Stomach smooth muscle (tissue), 2 donors: Measurements from ENCODE around the gene CPSF2.
A peak's percentile ranks its signal among the peaks of the same experiment; 100 is the strongest.

Experiments used
- H3K27ac ChIP-seq: one replicate; pipeline ENCODE4 v1.7.0; 2013; ENCODE audit warnings: mild to moderate bottlenecking, low read length, inconsistent platforms
- H3K27me3 ChIP-seq, 2 donors: one replicate each; pipeline ENCODE4 v1.7.0; 2013; ENCODE audit warnings: low read length in 2 of 2; ENCODE audit not compliant: insufficient read depth in 2 of 2, control insufficient read depth in 1 of 2
- H3K36me3 ChIP-seq, 2 donors: one replicate each; pipeline ENCODE4 v1.7.0; 2013; ENCODE audit warnings: low read length in 2 of 2; ENCODE audit not compliant: control insufficient read depth in 2 of 2, insufficient read depth in 2 of 2
- H3K4me1 ChIP-seq: one replicate; pipeline ENCODE4 v1.7.0; 2013; ENCODE audit warnings: low read length; ENCODE audit not compliant: control insufficient read depth, insufficient read depth
- H3K4me3 ChIP-seq, 2 donors: one replicate each; pipeline ENCODE4 v1.7.0; 2013; ENCODE audit warnings: low read length in 2 of 2
- H3K9ac ChIP-seq, 2 donors: one replicate each; pipeline ENCODE4 v1.7.0; 2013; ENCODE audit warnings: low read length in 2 of 2, mild to moderate bottlenecking in 1 of 2
- H3K9me3 ChIP-seq, 2 donors: one replicate each; pipeline ENCODE4 v1.7.0; 2013; ENCODE audit warnings: low read length in 2 of 2; ENCODE audit not compliant: control insufficient read depth in 2 of 2
- donor health status: healthy.
- donor health status: Pancreatic carcinoma.

CPSF2 gene

DNA sequence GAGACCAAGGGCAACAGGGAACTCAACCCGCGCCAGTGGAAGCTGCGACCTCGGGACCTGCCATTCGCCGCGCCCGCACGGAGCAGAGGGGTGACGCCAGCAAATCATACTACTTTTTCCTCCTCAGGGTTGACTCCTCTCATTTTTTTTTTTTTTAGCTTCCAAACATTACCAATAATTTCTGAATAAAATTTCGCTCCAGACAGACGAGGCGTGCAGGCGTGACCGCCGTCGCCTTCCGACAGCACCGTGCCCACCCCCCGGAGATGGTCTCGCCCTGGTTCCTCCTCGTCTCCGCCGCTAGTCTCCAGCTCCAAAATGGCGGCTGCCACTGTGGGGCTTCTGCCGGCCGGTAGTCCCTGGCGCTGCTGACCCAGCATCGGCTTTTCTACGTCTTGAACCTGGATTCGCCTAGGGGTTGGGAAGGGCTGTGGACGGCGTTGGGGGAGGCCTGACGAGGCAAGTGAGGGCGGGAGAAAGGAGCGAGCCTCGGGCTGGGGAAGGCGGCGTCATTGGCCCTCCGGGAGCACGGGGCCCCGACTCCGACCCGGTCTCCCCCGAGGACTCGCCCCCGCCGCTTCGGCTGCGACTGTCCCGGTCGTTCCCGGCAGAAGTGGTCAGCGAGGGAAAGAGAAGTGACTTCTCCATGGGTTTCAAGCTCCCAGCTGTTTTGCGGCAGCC, at the start of gene CPSF2, which contains the start of gene NDUFB1:
Gene CPSF2 (plus strand): TSS at position 300 of the 681 bp plus-strand sequence. CDS start 9,016 bp downstream, outside the sequence.
Gene NDUFB1 (minus strand): TSS at position 37 of the 681 bp plus-strand sequence. CDS start 4,069 bp downstream, outside the sequence.
- Histone ChIP-seq H3K36me3 (peaks cover 1 to 10% of the 10 kb centered on the region in 2 donors), H3K4me3 (peak within 1 kb of the TSS; percentile 87 to 96), H3K27me3 (no peaks in the 10 kb centered on the region), H3K27ac (peak within 1 kb of the TSS; percentile 93), H3K9ac (peak within 1 kb of the TSS; percentile 98), H3K4me1 (peaks cover 18% of the 10 kb centered on the region), H3K9me3 (no peaks in the 10 kb centered on the region)

DNA sequence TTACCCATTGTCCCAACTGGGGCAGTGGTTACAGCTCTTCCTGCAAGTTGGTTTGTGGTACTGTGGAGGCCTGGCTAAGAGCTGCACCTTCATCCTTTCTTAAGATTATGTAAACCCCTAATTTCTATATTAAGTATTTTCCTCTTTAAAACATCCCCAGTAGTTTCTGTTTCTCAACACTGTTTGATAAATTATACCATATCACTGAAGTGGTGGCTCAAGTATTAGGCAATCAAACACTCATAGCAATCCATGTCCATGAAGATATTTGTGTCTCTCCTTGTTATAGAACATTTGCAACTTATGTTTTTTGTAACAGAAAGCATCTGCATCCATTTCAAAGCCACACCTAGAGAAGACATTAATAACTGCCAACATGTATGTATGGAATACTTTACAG, 47.2 kb upstream of the CPSF2 start:
- H3K4me1 ChIP-seq, result no peaks in the 10 kb centered on the region
- H3K36me3 ChIP-seq, result peaks cover 19 to 23% of the 10 kb centered on the region in 2 donors
- H3K9ac ChIP-seq, result no peak overlapping the region

DNA sequence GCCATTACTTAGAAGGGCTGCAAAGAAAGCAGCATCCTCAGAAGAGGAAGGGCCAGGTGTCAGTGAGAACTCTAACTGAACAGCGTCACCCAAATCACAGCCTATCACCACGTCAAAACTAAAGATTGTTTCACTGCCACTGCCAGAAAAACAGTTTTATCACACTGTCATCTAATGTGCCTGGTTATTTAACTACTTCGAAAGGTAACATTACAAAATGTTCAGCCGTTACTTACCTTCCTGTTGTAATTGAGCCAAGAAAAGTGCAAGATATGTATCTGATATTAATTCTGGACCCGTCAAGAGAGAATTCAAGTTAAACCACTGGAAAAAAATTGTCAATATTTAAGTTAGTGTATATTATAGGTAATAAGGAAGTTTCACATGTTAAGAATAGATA, 33.3 kb upstream of the CPSF2 start:
- Histone ChIP-seq H3K27me3 (no peaks in the 10 kb centered on the region), H3K27ac (no peak overlapping the region), H3K36me3 (peaks cover 20 to 30% of the 10 kb centered on the region in 2 donors), H3K9ac (no peak overlapping the region), H3K4me1 (no peaks in the 10 kb centered on the region), H3K9me3 (no peaks in the 10 kb centered on the region), H3K4me3 (no peak overlapping the region)

More for the DNA sequence above, 47.2 kb upstream of the CPSF2 start:
- H3K4me3 ChIP-seq, result no peak overlapping the region
- H3K9me3 ChIP-seq, result no peaks in the 10 kb centered on the region
- H3K27ac ChIP-seq, result no peak overlapping the region
- H3K27me3 ChIP-seq, result no peaks in the 10 kb centered on the region

DNA sequence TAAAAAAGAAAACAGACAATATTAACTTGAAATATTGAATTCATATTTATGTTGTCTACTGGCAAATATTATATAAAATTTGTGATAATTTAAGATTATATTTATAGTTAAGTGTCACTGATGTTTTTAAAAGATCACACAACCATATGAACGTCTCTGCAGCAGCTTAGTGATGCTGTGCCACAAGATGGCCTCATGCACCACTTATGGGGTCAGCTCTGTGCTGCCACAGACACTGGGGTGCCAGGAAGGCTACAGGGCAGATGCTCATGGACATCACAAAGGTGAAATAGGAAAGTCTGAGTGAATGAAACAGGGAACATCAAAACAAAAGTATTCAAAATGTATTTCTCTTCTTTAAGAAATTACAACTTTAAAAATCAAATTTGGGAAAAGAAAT, 28.4 kb upstream of the CPSF2 start:
- Histone ChIP-seq H3K36me3 (peaks cover 17 to 21% of the 10 kb centered on the region in 2 donors), H3K27me3 (no peaks in the 10 kb centered on the region), H3K4me1 (no peaks in the 10 kb centered on the region), H3K9ac (no peak overlapping the region), H3K4me3 (no peak overlapping the region), H3K9me3 (no peaks in the 10 kb centered on the region), H3K27ac (no peak overlapping the region)

DNA sequence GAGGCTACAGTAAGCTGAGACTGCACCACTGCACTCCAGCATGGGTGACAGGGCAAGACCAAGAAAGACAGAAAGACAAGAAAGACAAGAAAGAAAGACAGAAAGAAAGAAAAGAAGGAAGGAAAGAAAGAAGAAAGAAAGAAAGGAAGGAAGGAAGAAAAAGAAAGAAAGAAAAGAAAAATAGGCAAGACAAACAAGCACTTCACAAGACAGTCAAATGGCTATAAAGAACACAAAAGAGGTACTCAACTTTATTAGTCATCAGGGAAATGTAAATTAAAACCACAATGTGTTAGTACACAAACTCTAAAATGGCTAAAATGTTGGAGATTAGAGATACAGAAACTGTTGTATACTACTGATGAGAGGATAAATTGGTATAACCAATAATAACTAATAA, 22.0 kb upstream of the CPSF2 start:
- Histone ChIP-seq H3K36me3 (peaks cover under 1 to 8% of the 10 kb centered on the region in 2 donors), H3K27ac (no peak overlapping the region), H3K9ac (no peak overlapping the region), H3K4me1 (peaks cover 5% of the 10 kb centered on the region), H3K9me3 (no peaks in the 10 kb centered on the region), H3K4me3 (no peak overlapping the region), H3K27me3 (no peaks in the 10 kb centered on the region)

DNA sequence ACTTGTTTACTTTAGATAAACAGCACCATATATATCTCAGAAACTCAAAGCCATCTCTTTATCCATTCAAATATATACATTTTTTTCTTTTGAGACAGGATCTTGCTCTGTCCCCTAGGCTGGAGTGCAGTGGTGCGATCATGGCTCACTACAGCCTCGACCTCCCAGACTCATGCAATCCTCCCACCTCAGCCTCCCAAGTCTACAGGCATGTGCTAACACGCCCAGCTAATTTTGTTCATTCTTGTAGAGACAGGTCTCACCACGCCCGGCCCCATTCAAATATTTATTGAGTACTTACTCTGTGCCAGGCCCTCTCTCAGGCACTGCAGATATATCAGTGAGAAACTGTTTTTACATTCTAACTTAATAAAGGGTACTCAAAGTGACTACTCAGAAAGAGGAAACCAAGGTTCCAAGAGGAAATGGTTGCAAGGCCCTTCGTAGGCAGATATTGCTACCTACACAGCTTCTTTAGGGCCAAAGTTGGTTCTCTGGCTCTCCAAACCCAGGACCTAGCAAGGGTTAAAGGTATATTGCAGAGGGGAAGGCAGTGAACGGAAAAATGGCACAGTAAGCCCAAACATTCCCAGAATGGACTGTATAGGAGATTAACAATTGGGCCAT, 18.3 kb upstream of the CPSF2 start:
- Histone ChIP-seq H3K9me3 (no peaks in the 10 kb centered on the region), H3K27me3 (no peaks in the 10 kb centered on the region), H3K27ac (no peak overlapping the region), H3K9ac (no peak overlapping the region), H3K4me3 (no peak overlapping the region), H3K4me1 (peaks cover 10% of the 10 kb centered on the region), H3K36me3 (no peaks in the 10 kb centered on the region)

DNA sequence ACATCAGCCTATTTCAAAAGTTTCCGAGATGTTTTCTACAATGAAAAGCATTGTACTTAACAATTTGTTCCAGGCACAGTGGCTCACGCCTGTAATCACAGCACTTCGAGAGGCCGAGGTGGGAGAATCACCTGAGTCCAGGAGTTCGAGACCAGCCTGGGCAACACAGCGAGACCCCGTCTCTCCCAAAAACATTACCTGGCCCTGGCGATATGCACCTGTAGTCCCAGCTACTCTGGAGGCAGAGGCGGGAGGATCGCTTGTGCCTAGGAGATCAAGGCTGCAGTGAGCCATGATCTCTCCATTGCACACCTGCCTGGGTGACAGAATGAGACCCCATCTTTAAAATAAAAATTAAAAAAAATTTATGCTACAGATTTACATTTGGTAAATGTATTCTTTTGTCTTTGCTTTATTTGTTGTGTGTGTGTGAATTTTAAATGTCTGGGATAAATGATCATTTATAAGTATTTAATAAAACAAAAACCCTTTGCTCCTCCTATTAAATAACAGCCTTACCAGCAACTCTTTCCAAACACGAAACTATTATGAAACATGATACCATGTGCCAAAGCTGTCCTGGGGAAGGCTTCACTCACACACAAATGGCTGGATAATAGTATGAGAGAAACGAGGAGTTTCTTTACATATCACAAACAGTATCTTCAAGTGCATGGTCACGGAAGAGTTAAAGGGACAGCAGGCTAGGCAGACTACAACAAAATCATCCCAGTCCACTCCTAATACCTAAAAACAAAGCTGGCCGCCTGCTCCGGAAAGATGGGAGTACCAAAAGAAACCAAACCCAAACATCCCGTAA, 16.5 kb upstream of the CPSF2 start:
- no peaks in the 10 kb centered on the region for H3K27me3 ChIP-seq
- peak overlapping the region; percentile 94 for H3K27ac ChIP-seq
- peaks cover 8% of the 10 kb centered on the region for H3K4me1 ChIP-seq
- no peaks in the 10 kb centered on the region for H3K9me3 ChIP-seq
- H3K4me3 ChIP-seq, result peak overlapping the region; percentile 93 to 96
- H3K9ac ChIP-seq, result peak overlapping the region; percentile 96
- H3K36me3 ChIP-seq, result no peaks in the 10 kb centered on the region

DNA sequence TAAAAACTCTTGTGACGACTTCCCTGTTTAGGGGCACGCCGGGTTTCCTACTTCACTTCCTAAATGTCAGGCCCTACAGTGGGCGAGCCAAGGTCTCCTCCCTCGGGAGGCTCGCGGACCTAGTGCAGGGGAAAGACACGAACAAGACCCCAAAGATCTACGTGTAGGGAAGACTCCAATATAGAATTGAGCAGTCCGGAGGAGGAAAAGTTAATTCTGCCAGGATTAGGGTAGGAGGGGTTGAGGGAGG, 16.0 kb upstream of the CPSF2 start:
- H3K27ac ChIP-seq, result peak overlapping the region; percentile 94
- H3K4me1 ChIP-seq, result peaks cover 8% of the 10 kb centered on the region

DNA sequence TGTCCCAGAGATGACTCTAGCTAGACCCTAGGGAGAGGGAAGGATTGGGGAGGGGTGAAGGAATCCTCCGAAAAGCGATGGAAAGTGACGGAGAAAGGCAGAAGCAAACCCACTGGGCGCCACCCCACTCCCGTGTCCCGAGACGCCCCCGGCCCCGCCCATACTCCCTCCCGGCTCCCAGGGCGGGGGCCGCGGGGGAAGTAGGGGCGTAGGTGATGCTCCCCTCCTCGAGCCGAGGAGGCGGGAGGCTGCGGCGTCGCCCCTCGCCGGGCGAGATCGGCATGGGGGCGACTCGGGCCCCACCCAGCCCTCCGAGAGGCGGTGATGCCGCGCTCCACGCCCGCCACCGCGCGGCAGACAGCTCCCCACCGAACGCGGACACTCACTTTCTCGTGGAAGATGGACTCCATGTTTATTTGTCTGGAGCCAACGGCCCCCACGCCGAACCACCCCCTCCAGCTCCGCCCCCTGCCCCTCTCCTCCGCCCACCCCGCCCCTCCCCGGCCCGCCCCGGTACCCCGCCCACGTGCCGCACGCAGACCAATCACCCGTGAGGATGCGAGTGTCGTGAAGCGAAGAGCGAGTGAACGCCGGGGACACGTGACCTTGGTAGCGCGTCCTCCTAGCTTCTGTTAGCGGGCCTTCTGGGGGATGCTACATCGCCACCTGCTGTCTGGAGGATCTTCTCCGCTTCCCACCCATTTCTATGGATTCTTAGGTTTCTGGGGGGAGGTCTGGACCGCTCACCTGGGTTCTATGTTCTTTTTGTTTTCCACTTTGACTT, 15.4 kb upstream of the CPSF2 start, which contains the start of gene ATXN3:
Gene ATXN3 (minus strand): TSS at position 440 of the 784 bp plus-strand sequence. CDS start 30 bp downstream, at position 410.
- Histone ChIP-seq H3K4me1 (peaks cover 8% of the 10 kb centered on the region), H3K27me3 (no peaks in the 10 kb centered on the region)

More for the DNA sequence above, 16.0 kb upstream of the CPSF2 start:
- H3K4me3 ChIP-seq, result peak overlapping the region; percentile 93 to 96
- H3K27me3 ChIP-seq, result no peaks in the 10 kb centered on the region
- H3K9me3 ChIP-seq, result no peaks in the 10 kb centered on the region
- peak overlapping the region; percentile 96 for H3K9ac ChIP-seq
- H3K36me3 ChIP-seq, result no peaks in the 10 kb centered on the region

More for the DNA sequence above, 15.4 kb upstream of the CPSF2 start, which contains the start of gene ATXN3:
- Histone ChIP-seq H3K4me3 (peak within 1 kb of the TSS; percentile 93 to 96), H3K9me3 (no peaks in the 10 kb centered on the region), H3K27ac (peak within 1 kb of the TSS; percentile 94), H3K36me3 (no peaks in the 10 kb centered on the region), H3K9ac (peak within 1 kb of the TSS; percentile 96)
